ENCODE data around the gene TSPAN7. TPM values are rescaled to one million over a fixed set of nuclear protein-coding genes. Genes with fewer than 3 reads are reported as not detected.

TSPAN7 gene
- total RNA-seq, 1 donor from 2014 or later, result 20.0 TPM

- intact Hi-C loops (cut with micrococcal nuclease), result no loop called here
- ATAC-seq (no peak), DNase-seq (no peak)
Observed at GRCh38 chrX:38636949-38637819, 75.8 kb downstream of the TSPAN7 start.

GRCh38 chrX:38638952-38639529 is 77.7 kb downstream of the TSPAN7 start:
- ATAC-seq (no peak), DNase-seq (no peak)
- intact Hi-C loops (cut with micrococcal nuclease), result no loop called here

GRCh38 chrX:38639730-38640129 is 78.4 kb downstream of the TSPAN7 start:
- intact Hi-C loops (cut with micrococcal nuclease), result no loop called here
- no peak for ATAC-seq
- DNase-seq, result no peak

GRCh38 chrX:38641197-38641596 is 79.9 kb downstream of the TSPAN7 start:
- no peak for ATAC-seq
- intact Hi-C loops (cut with micrococcal nuclease), result no loop called here
- DNase-seq, result no peak

- ATAC-seq (no peak), DNase-seq (no peak)
- intact Hi-C loops (cut with micrococcal nuclease), result no loop called here
Observed at GRCh38 chrX:38643903-38644302, 82.6 kb downstream of the TSPAN7 start.

GRCh38 chrX:38646129-38646528 is 84.8 kb downstream of the TSPAN7 start:
- intact Hi-C loops (cut with micrococcal nuclease), result no loop called here
- ATAC-seq, result no peak
- no peak for DNase-seq

- DNase-seq (no peak), ATAC-seq (no peak)
- intact Hi-C loops (cut with micrococcal nuclease), result no loop called here
Observed at GRCh38 chrX:38649221-38649620, 87.9 kb downstream of the TSPAN7 start.

- ATAC-seq, result peak; percentile 88
- intact Hi-C loops (cut with micrococcal nuclease), result no loop called here
- DNase-seq, result peak; percentile 32
Observed at GRCh38 chrX:38649674-38650647, 88.6 kb downstream of the TSPAN7 start.

GRCh38 chrX:38651625-38652601 is 90.6 kb downstream of the TSPAN7 start:
- ATAC-seq (peak; percentile 77), DNase-seq (no peak)
- intact Hi-C loops (cut with micrococcal nuclease), result no loop called here

GRCh38 chrX:38652934-38653442 is 91.6 kb downstream of the TSPAN7 start:
- intact Hi-C loops (cut with micrococcal nuclease), result no loop called here
- no peak for ATAC-seq
- DNase-seq, result no peak

- intact Hi-C loops (cut with micrococcal nuclease), result no loop called here
- ATAC-seq, result peak; percentile 36
- DNase-seq, result no peak
Observed at GRCh38 chrX:38654302-38654701, 93.0 kb downstream of the TSPAN7 start.

- ATAC-seq (no peak), DNase-seq (no peak)
- intact Hi-C loops (cut with micrococcal nuclease), result no loop called here
Observed at GRCh38 chrX:38656350-38656915, 95.1 kb downstream of the TSPAN7 start.

GRCh38 chrX:38657562-38657961 is 96.2 kb downstream of the TSPAN7 start:
- intact Hi-C loops (cut with micrococcal nuclease), result no loop called here
- ATAC-seq (no peak), DNase-seq (no peak)

GRCh38 chrX:38660395-38661102 is 99.2 kb downstream of the TSPAN7 start:
- ATAC-seq, result no peak
- intact Hi-C loops (cut with micrococcal nuclease), result no loop called here
- DNase-seq, result no peak

GRCh38 chrX:38661103-38661441 is 99.7 kb downstream of the TSPAN7 start:
- ATAC-seq (no peak), DNase-seq (no peak)
- intact Hi-C loops (cut with micrococcal nuclease), result no loop called here

- DNase-seq (no peak), ATAC-seq (no peak)
- intact Hi-C loops (cut with micrococcal nuclease), result no loop called here
Observed at GRCh38 chrX:38661561-38661960, 100.2 kb downstream of the TSPAN7 start.

- ATAC-seq (no peak), DNase-seq (no peak)
- intact Hi-C loops (cut with micrococcal nuclease), result no loop called here
Observed at GRCh38 chrX:38662640-38663039, 101.3 kb downstream of the TSPAN7 start.

- ATAC-seq (no peak), DNase-seq (no peak)
- intact Hi-C loops (cut with micrococcal nuclease), result no loop called here
Observed at GRCh38 chrX:38664285-38664684, 102.9 kb downstream of the TSPAN7 start.

All from left ventricle myocardium superior (tissue), 1 donor.